Esophagus mucosa (tissue), 1 donor: ENCODE results near the gene TMBIM4. TPM values are rescaled to one million over a fixed set of nuclear protein-coding genes. Genes with fewer than 3 reads are reported as not detected.
"Not testable (repeated sequence)": the region's sequence is repeated elsewhere in the genome, so short reads cannot be mapped to it uniquely, and the experiment has no call there.

ENCODE experiments used
- ATAC-seq: fragments of 200-7000 bp; cut with Tn5 transposase; one replicate; pipeline ENCODE4 v1.9.1; 2020
- total RNA-seq: library from RNA; stranded (reverse); gene quantifications from one replicate; pipeline ENCODE4 v1.2.4, GENCODE V29; 2023
- donor health status: DM: yes; HTN: yes; CAD: no.

TMBIM4 gene
- total RNA-seq, result 55.0 TPM

- peak; percentile 95 for ATAC-seq
Measured at GRCh38 chr12:66169221-66170170, at the start of gene TMBIM4. TSS of gene TMBIM4 (minus strand) at chr12:66169996. CDS start at chr12:66169951, 45 bp downstream.

- ATAC-seq, result no peak
Measured at GRCh38 chr12:66217342-66217917, 47.6 kb upstream of the TMBIM4 start.

GRCh38 chr12:66213011-66213410 is 43.2 kb upstream of the TMBIM4 start:
- ATAC-seq, result not testable (repeated sequence)

- not testable (repeated sequence) for ATAC-seq
Measured at GRCh38 chr12:66211573-66211972, 41.8 kb upstream of the TMBIM4 start.

GRCh38 chr12:66210840-66211239 is 41.0 kb upstream of the TMBIM4 start:
- no peak for ATAC-seq

GRCh38 chr12:66206141-66206540 is 36.3 kb upstream of the TMBIM4 start:
- ATAC-seq, result no peak

- no peak for ATAC-seq
Measured at GRCh38 chr12:66203820-66204219, 34.0 kb upstream of the TMBIM4 start.

- ATAC-seq, result no peak
Measured at GRCh38 chr12:66199831-66200509, 30.2 kb upstream of the TMBIM4 start.

GRCh38 chr12:66199141-66199540 is 29.3 kb upstream of the TMBIM4 start:
- ATAC-seq, result no peak

GRCh38 chr12:66197495-66197921 is 27.7 kb upstream of the TMBIM4 start:
- no peak for ATAC-seq

GRCh38 chr12:66196806-66197205 is 27.0 kb upstream of the TMBIM4 start:
- ATAC-seq, result no peak

- no peak for ATAC-seq
Measured at GRCh38 chr12:66195242-66195641, 25.4 kb upstream of the TMBIM4 start.

- no peak for ATAC-seq
Measured at GRCh38 chr12:66194122-66194521, 24.3 kb upstream of the TMBIM4 start.

- no peak for ATAC-seq
Measured at GRCh38 chr12:66191547-66192126, 21.8 kb upstream of the TMBIM4 start.

GRCh38 chr12:66190519-66191370 is 20.9 kb upstream of the TMBIM4 start:
- no peak for ATAC-seq

- no peak for ATAC-seq
Measured at GRCh38 chr12:66189889-66190288, 20.1 kb upstream of the TMBIM4 start.

GRCh38 chr12:66189486-66189843 is 19.7 kb upstream of the TMBIM4 start:
- ATAC-seq, result no peak

- ATAC-seq, result peak; percentile 89
Measured at GRCh38 chr12:66188584-66189485, 19.0 kb upstream of the TMBIM4 start, which contains the start of gene IRAK3. TSS of gene IRAK3 (plus strand) at chr12:66189214. CDS start at chr12:66189300, 86 bp downstream.

GRCh38 chr12:66187821-66188220 is 18.0 kb upstream of the TMBIM4 start:
- no peak for ATAC-seq

GRCh38 chr12:66187036-66187435 is 17.2 kb upstream of the TMBIM4 start:
- ATAC-seq, result no peak

GRCh38 chr12:66184822-66185221 is 15.0 kb upstream of the TMBIM4 start:
- ATAC-seq, result not testable (repeated sequence)
